K562 (cell line): ENCODE data around the gene ARL3. TPM values are rescaled to one million over a fixed set of nuclear protein-coding genes. Genes with fewer than 3 reads are reported as not detected.

ENCODE experiments used
- ATF1 ChIP-seq, 2 experiments: fragments of 450-650 bp in 1 of 2; IDR thresholded peaks; 2 replicates each; pipeline ENCODE4 v1.6.1; 2016; ENCODE audit warnings: missing compliant biosample characterization in 1 of 2, missing genetic modification characterization in 1 of 2
- CBFB ChIP-seq: sonication (generic); formaldehyde crosslinking; IDR thresholded peaks from 2 replicates; pipeline ENCODE4 v1.4.0; 2020; ENCODE audit warnings: mild to moderate bottlenecking, missing genetic modification reagents
- CTCF ChIP-seq, 3 experiments: IDR thresholded peaks in 2 of 3; conservative IDR thresholded peaks in 1 of 3; 2 replicates each; pipeline ENCODE4 v1.5.1; 2011 to 2012; ENCODE audit warnings: low read length in 3 of 3, mild to moderate bottlenecking in 3 of 3, control low read depth in 2 of 3, improper control_type of control experiment in 1 of 3, inconsistent platforms in 1 of 3, low read depth in 1 of 3, mixed read lengths in 1 of 3, moderate library complexity in 1 of 3; ENCODE audit not compliant: insufficient read depth in 2 of 3
- CXXC5 ChIP-seq: fragments of 250-450 bp; sonication (Bioruptor Pico); IDR thresholded peaks from 2 replicates; pipeline ENCODE4 v1.8.0; 2022; ENCODE audit warnings: inconsistent platforms, mild to moderate bottlenecking, moderate library complexity
- DACH1 ChIP-seq: fragments of 450-650 bp; IDR thresholded peaks from 2 replicates; pipeline ENCODE4 v1.6.1; 2018; ENCODE audit not compliant: partially characterized antibody
- ERF ChIP-seq: fragments of 450-650 bp; formaldehyde crosslinking; IDR thresholded peaks from 2 replicates; pipeline ENCODE4 v1.4.0; 2020; ENCODE audit warnings: mild to moderate bottlenecking, mixed read lengths
- ESRRA ChIP-seq: fragments of 450-650 bp; IDR thresholded peaks from 2 replicates; pipeline ENCODE4 v1.6.1; 2014; ENCODE audit warnings: low read depth, mild to moderate bottlenecking, moderate library complexity, borderline replicate concordance
- ETS1 ChIP-seq: conservative IDR thresholded peaks from 2 replicates; pipeline ENCODE4 v1.6.1; 2011; ENCODE audit warnings: low read depth, mild to moderate bottlenecking, low read length; ENCODE audit not compliant: control insufficient read depth
- ETS2 ChIP-seq: IDR thresholded peaks from 2 replicates; pipeline ENCODE4 v1.6.1; 2016; ENCODE audit warnings: borderline replicate concordance, missing genetic modification characterization, mild to moderate bottlenecking, moderate library complexity, missing compliant biosample characterization; ENCODE audit not compliant: poor library complexity, severe bottlenecking
- HNRNPL ChIP-seq: fragments of 200-400 bp; formaldehyde crosslinking; IDR thresholded peaks from 2 replicates; pipeline ENCODE4 v1.6.1; 2017; ENCODE audit warnings: low read depth, mild to moderate bottlenecking, low read length
- JUND ChIP-seq, 2 experiments: IDR thresholded peaks; 2 replicates in 1 of 2; 3 replicates in 1 of 2; pipeline ENCODE4 v1.6.1; 2011; ENCODE audit warnings: borderline replicate concordance in 2 of 2, low read depth in 2 of 2, low read length in 2 of 2, improper control_type of control experiment in 1 of 2, missing biosample characterization in 1 of 2, missing genetic modification characterization in 1 of 2, missing genetic modification reagents in 1 of 2
- NFIC ChIP-seq: fragments of 450-650 bp; IDR thresholded peaks from 2 replicates; pipeline ENCODE4 v1.6.1; 2017; ENCODE audit warnings: mild to moderate bottlenecking, inconsistent platforms
- NRF1 ChIP-seq, 2 experiments: fragments of 450-650 bp; IDR thresholded peaks in 1 of 2; conservative IDR thresholded peaks in 1 of 2; 2 replicates each; pipeline ENCODE4 v1.6.1; 2014; ENCODE audit warnings: mild to moderate bottlenecking in 2 of 2
- POLR2B ChIP-seq: fragments of 450-650 bp; IDR thresholded peaks from 2 replicates; pipeline ENCODE4 v1.6.1; 2018; ENCODE audit warnings: low read depth; ENCODE audit not compliant: partially characterized antibody
- RNF2 ChIP-seq: sonication (generic); IDR thresholded peaks from 2 replicates; pipeline ENCODE4 v1.6.1; 2016
- ZBTB7A ChIP-seq: IDR thresholded peaks from 2 replicates; pipeline ENCODE4 v1.6.1; 2011; ENCODE audit warnings: low read depth, mild to moderate bottlenecking, low read length, moderate library complexity, borderline replicate concordance; ENCODE audit not compliant: control insufficient read depth
- ZFP30 ChIP-seq: fragments of 250-450 bp; sonication (Bioruptor Pico); IDR thresholded peaks from 2 replicates; pipeline ENCODE4 v1.8.0; 2022; ENCODE audit warnings: moderate library complexity, mild to moderate bottlenecking, inconsistent platforms, borderline replicate concordance
- ZNF197 ChIP-seq: fragments of 200-800 bp; sonication (Bioruptor generic); IDR thresholded peaks from 2 replicates; pipeline ENCODE4 v1.6.1; 2016; ENCODE audit warnings: low read depth, missing genetic modification characterization, missing compliant biosample characterization
- ZNF449 ChIP-seq: fragments of 250-450 bp; sonication (Bioruptor Pico); IDR thresholded peaks from 2 replicates; pipeline ENCODE4 v1.8.0; 2022; ENCODE audit warnings: moderate library complexity, mild to moderate bottlenecking, inconsistent platforms
- ZNF589 ChIP-seq: fragments of 200-800 bp; sonication (Bioruptor generic); IDR thresholded peaks from 2 replicates; pipeline ENCODE4 v1.6.1; 2016; ENCODE audit warnings: low read depth, missing genetic modification characterization, missing compliant biosample characterization
- polyA plus RNA-seq, 8 experiments: library from polyadenylated mRNA; depleted of rRNA in 4 of 8; stranded (reverse) in 5 of 8; unstranded in 3 of 8; fragments of >200 nt; fragmentation: Nextera tagmentation in 2 of 8; fragmentation: Illumina TruSeq in 1 of 8; extraction: Ambion mirVana in 2 of 8; extraction: Trizol in 1 of 8; gene quantifications; 2 replicates each; pipeline versions ENCODE4 v1.2.1 to v1.2.3, GENCODE V29; 2011 to 2014; ENCODE audit warnings: inconsistent platforms in 1 of 8, missing spikeins in 1 of 8
- total RNA-seq, 7 experiments: library from RNA; depleted of rRNA in 6 of 7; stranded (reverse); fragments of >200 nt in 6 of 7; fragmentation: Illumina TruSeq in 2 of 7; extraction: Trizol in 2 of 7; gene quantifications; 2 replicates each; pipeline versions ENCODE4 v1.2.1 to v1.2.3, GENCODE V29; 2011 to 2021; ENCODE audit warnings: low replicate concordance in 1 of 7

Gene ARL3
- total and polyA plus RNA-seq, 9 of the 15 experiments (the other 6 are each of a cell fraction or from before 2014, with no cell fraction given), result 2.9 to 8.9 (median 4.8) TPM

- TF ChIP-seq ETS1, result peak; percentile 22; the same call in 1 of the 2 replicates
- peak; percentile 55; the same call in 1 of the 2 replicates for TF ChIP-seq RNF2
- TF ChIP-seq JUND (IDR thresholded peaks at IDR 0.05; ENCODE audit: borderline replicate concordance, low read depth, low read length), result no peak
- TF ChIP-seq JUND (tag; IDR thresholded peaks at IDR 0.05; ENCODE audit: borderline replicate concordance, low read depth, low read length), result no peak
- TF ChIP-seq CTCF (IDR thresholded peaks at IDR 0.05 in 2 of 3, conservative IDR thresholded peaks at IDR 0.05 in 1 of 3; ENCODE audit: insufficient read depth in 2 of 3, low read depth in 1 of 3, low read length in 3 of 3), result peak; percentile 48 to 67 (median 50); a peak in 5 of 6 replicates
- no peak for TF ChIP-seq ZFP30 (CRISPR knock-in tag)
- no peak for TF ChIP-seq POLR2B
- TF ChIP-seq ETS2 (tag), result no peak
- 0 out of 2 replicates have a peak, but pooled peaks have one; percentile 33 for TF ChIP-seq ZBTB7A
- no peak for TF ChIP-seq DACH1
- no peak for TF ChIP-seq ERF (CRISPR knock-in tag)
- TF ChIP-seq ZNF589 (CRISPR knock-in tag), result peak; percentile 16; the same call in 1 of the 2 replicates
- TF ChIP-seq ATF1 (CRISPR knock-in tag; IDR thresholded peaks at IDR 0.05), result no peak
- peak; percentile 30; the same call in 1 of the 2 replicates for TF ChIP-seq ATF1 (tag; IDR thresholded peaks at IDR 0.05)
- 0 out of 2 replicates have a peak, but pooled peaks have one; percentile 36 for TF ChIP-seq CBFB (CRISPR knock-in tag)
- TF ChIP-seq ZNF449 (CRISPR knock-in tag), result no peak
- no peak for TF ChIP-seq ESRRA
- peak; percentile 59 to 71; a peak in 3 of 4 replicates for TF ChIP-seq NRF1 (conservative IDR thresholded peaks at IDR 0.05 in 1 of 2, IDR thresholded peaks at IDR 0.05 in 1 of 2)
- peak; percentile 78 for TF ChIP-seq NFIC
- TF ChIP-seq CXXC5 (CRISPR knock-in tag), result peak; percentile 39
- TF ChIP-seq HNRNPL, result peak; percentile 76; the same call in 1 of the 2 replicates
- no peak for TF ChIP-seq ZNF197 (CRISPR knock-in tag)
Measured at GRCh38 chr10:102644646-102645387, 69.4 kb downstream of the ARL3 start (continued).
